SJSA1 (cell line): ENCODE measurements around the gene FGG. TPM values are rescaled to one million over a fixed set of nuclear protein-coding genes. Genes with fewer than 3 reads are reported as not detected.

ENCODE experiments used
- DNase-seq, 2 experiments: peaks; one replicate each; pipeline ENCODE4 v3.0.0-alpha.2; 2015 to 2020; ENCODE audit warnings: low spot score in 2 of 2, low read depth in 1 of 2
- H3K27ac ChIP-seq: fragments of 250-450 bp; sonication (Bioruptor Pico); 2 replicates; pipeline ENCODE4 v1.5.1; 2020; ENCODE audit warnings: mild to moderate bottlenecking, moderate library complexity
- H3K27me3 ChIP-seq: fragments of 250-450 bp; sonication (Bioruptor Pico); replicated peaks from 2 replicates; pipeline ENCODE4 v1.5.1; 2020; ENCODE audit warnings: mild to moderate bottlenecking, moderate library complexity
- H3K36me3 ChIP-seq: fragments of 250-450 bp; sonication (Bioruptor Pico); 2 replicates; pipeline ENCODE4 v1.5.1; 2020; ENCODE audit warnings: mild to moderate bottlenecking
- H3K4me1 ChIP-seq: fragments of 250-450 bp; sonication (Bioruptor Pico); replicated peaks from 2 replicates; pipeline ENCODE4 v1.6.1; 2021; ENCODE audit warnings: mild to moderate bottlenecking
- H3K4me3 ChIP-seq: fragments of 250-450 bp; sonication (Bioruptor Pico); 2 replicates; pipeline ENCODE4 v1.5.1; 2020; ENCODE audit warnings: mild to moderate bottlenecking
- H3K9me3 ChIP-seq: fragments of 250-450 bp; sonication (Bioruptor Pico); replicated peaks from 2 replicates; pipeline ENCODE4 v1.5.1; 2020; ENCODE audit warnings: mild to moderate bottlenecking
- total RNA-seq: library from RNA; depleted of rRNA; stranded (reverse); fragments of >200 nt; shearing (Covaris generic); gene quantifications from 2 replicates; pipeline ENCODE4 v1.2.3, GENCODE V29; 2014

FGG gene
- total RNA-seq, 1 experiment from 2014 or later: not detected

GRCh38 chr4:154586296-154587033 is 26.0 kb downstream of the FGG start:
- no peak for DNase-seq
- no peaks in the 10 kb centered on the region for H3K36me3 ChIP-seq
- H3K27ac ChIP-seq: no peak overlapping the region
- no peaks in the 10 kb centered on the region for H3K9me3 ChIP-seq
- no peak overlapping the region for H3K4me3 ChIP-seq
- H3K27me3 ChIP-seq: peaks cover 4% of the 10 kb centered on the region
- no peaks in the 10 kb centered on the region for H3K4me1 ChIP-seq

- peaks cover 4% of the 10 kb centered on the region for H3K27me3 ChIP-seq
- no peaks in the 10 kb centered on the region for H3K36me3 ChIP-seq
- DNase-seq: no peak
- H3K27ac ChIP-seq: no peak overlapping the region
- no peaks in the 10 kb centered on the region for H3K9me3 ChIP-seq
- H3K4me1 ChIP-seq: no peaks in the 10 kb centered on the region
- no peak overlapping the region for H3K4me3 ChIP-seq
These were observed 27.0 kb downstream of the FGG start for GRCh38 chr4:154585369-154586018.

- H3K4me1 ChIP-seq: no peaks in the 10 kb centered on the region
- DNase-seq: no peak
- peaks cover 4% of the 10 kb centered on the region; the same call in 1 of the 2 replicates for H3K27me3 ChIP-seq
- no peaks in the 10 kb centered on the region for H3K9me3 ChIP-seq
- no peak overlapping the region for H3K4me3 ChIP-seq
- no peak overlapping the region for H3K27ac ChIP-seq
- no peaks in the 10 kb centered on the region for H3K36me3 ChIP-seq
These were observed 28.2 kb downstream of the FGG start for GRCh38 chr4:154584259-154584658.

- no peak for DNase-seq
- Histone ChIP-seq H3K36me3 (no peaks in the 10 kb centered on the region), H3K4me1 (no peaks in the 10 kb centered on the region), H3K4me3 (no peak overlapping the region), H3K27ac (no peak overlapping the region), H3K27me3 (no peaks in the 10 kb centered on the region; the same call in 1 of the 2 replicates), H3K9me3 (no peaks in the 10 kb centered on the region)
These were observed 28.8 kb downstream of the FGG start for GRCh38 chr4:154583677-154584076.

GRCh38 chr4:154583230-154583629 is 29.2 kb downstream of the FGG start:
- DNase-seq: no peak
- no peaks in the 10 kb centered on the region for H3K4me1 ChIP-seq
- no peaks in the 10 kb centered on the region for H3K9me3 ChIP-seq
- no peaks in the 10 kb centered on the region for H3K27me3 ChIP-seq
- no peak overlapping the region for H3K27ac ChIP-seq
- H3K36me3 ChIP-seq: no peaks in the 10 kb centered on the region
- H3K4me3 ChIP-seq: no peak overlapping the region

- DNase-seq: no peak
- H3K27me3 ChIP-seq: no peaks in the 10 kb centered on the region
These were observed 29.7 kb downstream of the FGG start for GRCh38 chr4:154582723-154583122.

GRCh38 chr4:154579927-154580326 is 32.5 kb downstream of the FGG start:
- Histone ChIP-seq H3K4me1 (no peaks in the 10 kb centered on the region), H3K27me3 (no peaks in the 10 kb centered on the region), H3K36me3 (no peaks in the 10 kb centered on the region), H3K9me3 (no peaks in the 10 kb centered on the region), H3K27ac (no peak overlapping the region), H3K4me3 (no peak overlapping the region)
- no peak for DNase-seq

More at GRCh38 chr4:154582723-154583122, 29.7 kb downstream of the FGG start:
- Histone ChIP-seq H3K27ac (no peak overlapping the region), H3K36me3 (no peaks in the 10 kb centered on the region), H3K9me3 (no peaks in the 10 kb centered on the region), H3K4me3 (no peak overlapping the region), H3K4me1 (no peaks in the 10 kb centered on the region)

GRCh38 chr4:154578919-154579318 is 33.5 kb downstream of the FGG start:
- no peak overlapping the region for H3K4me3 ChIP-seq
- H3K27ac ChIP-seq: no peak overlapping the region
- H3K9me3 ChIP-seq: no peaks in the 10 kb centered on the region
- no peaks in the 10 kb centered on the region for H3K36me3 ChIP-seq
- no peaks in the 10 kb centered on the region for H3K4me1 ChIP-seq
- DNase-seq: no peak
- no peaks in the 10 kb centered on the region for H3K27me3 ChIP-seq

GRCh38 chr4:154577324-154577723 is 35.1 kb downstream of the FGG start:
- DNase-seq: no peak
- H3K27ac ChIP-seq: no peak overlapping the region
- no peaks in the 10 kb centered on the region for H3K4me1 ChIP-seq
- H3K4me3 ChIP-seq: no peak overlapping the region
- no peaks in the 10 kb centered on the region for H3K9me3 ChIP-seq
- 0 out of 2 replicates have a peak, but pooled peaks cover 2% of the 10 kb centered on the region for H3K27me3 ChIP-seq
- H3K36me3 ChIP-seq: no peaks in the 10 kb centered on the region

- H3K9me3 ChIP-seq: no peaks in the 10 kb centered on the region
- no peaks in the 10 kb centered on the region for H3K4me1 ChIP-seq
- no peak overlapping the region for H3K27ac ChIP-seq
- no peak for DNase-seq
- 0 out of 2 replicates have a peak, but pooled peaks cover 2% of the 10 kb centered on the region for H3K27me3 ChIP-seq
- H3K4me3 ChIP-seq: no peak overlapping the region
- no peaks in the 10 kb centered on the region for H3K36me3 ChIP-seq
These were observed 38.1 kb downstream of the FGG start for GRCh38 chr4:154574311-154574710.

- H3K27ac ChIP-seq: no peak overlapping the region
- no peak overlapping the region for H3K4me3 ChIP-seq
- H3K36me3 ChIP-seq: no peaks in the 10 kb centered on the region
- H3K4me1 ChIP-seq: no peaks in the 10 kb centered on the region
- H3K9me3 ChIP-seq: no peaks in the 10 kb centered on the region
- no peak for DNase-seq
- 0 out of 2 replicates have a peak, but pooled peaks cover 2% of the 10 kb centered on the region for H3K27me3 ChIP-seq
These were observed 39.1 kb downstream of the FGG start for GRCh38 chr4:154573190-154573870.

- Histone ChIP-seq H3K4me1 (no peaks in the 10 kb centered on the region), H3K4me3 (no peak overlapping the region), H3K36me3 (no peaks in the 10 kb centered on the region), H3K27me3 (peaks cover 5% of the 10 kb centered on the region; the same call in 1 of the 2 replicates), H3K27ac (no peak overlapping the region), H3K9me3 (no peaks in the 10 kb centered on the region)
- DNase-seq: no peak
These were observed 42.9 kb downstream of the FGG start for GRCh38 chr4:154569584-154569983.

- Histone ChIP-seq H3K36me3 (no peaks in the 10 kb centered on the region), H3K4me3 (no peak overlapping the region), H3K4me1 (no peaks in the 10 kb centered on the region), H3K9me3 (no peaks in the 10 kb centered on the region), H3K27ac (no peak overlapping the region), H3K27me3 (peaks cover 5% of the 10 kb centered on the region; the same call in 1 of the 2 replicates)
- no peak for DNase-seq
These were observed 43.4 kb downstream of the FGG start for GRCh38 chr4:154569028-154569427.

GRCh38 chr4:154566639-154567204 is 45.7 kb downstream of the FGG start:
- Histone ChIP-seq H3K27ac (no peak overlapping the region), H3K27me3 (peaks cover 8% of the 10 kb centered on the region), H3K4me3 (no peak overlapping the region), H3K4me1 (no peaks in the 10 kb centered on the region), H3K36me3 (no peaks in the 10 kb centered on the region), H3K9me3 (no peaks in the 10 kb centered on the region)
- no peak for DNase-seq
